ENCODE data around the gene LRRN4CL.
"Not testable (repeated sequence)": the region's sequence is repeated elsewhere in the genome, so short reads cannot be mapped to it uniquely, and the experiment has no call there.

Gene LRRN4CL

DNA sequence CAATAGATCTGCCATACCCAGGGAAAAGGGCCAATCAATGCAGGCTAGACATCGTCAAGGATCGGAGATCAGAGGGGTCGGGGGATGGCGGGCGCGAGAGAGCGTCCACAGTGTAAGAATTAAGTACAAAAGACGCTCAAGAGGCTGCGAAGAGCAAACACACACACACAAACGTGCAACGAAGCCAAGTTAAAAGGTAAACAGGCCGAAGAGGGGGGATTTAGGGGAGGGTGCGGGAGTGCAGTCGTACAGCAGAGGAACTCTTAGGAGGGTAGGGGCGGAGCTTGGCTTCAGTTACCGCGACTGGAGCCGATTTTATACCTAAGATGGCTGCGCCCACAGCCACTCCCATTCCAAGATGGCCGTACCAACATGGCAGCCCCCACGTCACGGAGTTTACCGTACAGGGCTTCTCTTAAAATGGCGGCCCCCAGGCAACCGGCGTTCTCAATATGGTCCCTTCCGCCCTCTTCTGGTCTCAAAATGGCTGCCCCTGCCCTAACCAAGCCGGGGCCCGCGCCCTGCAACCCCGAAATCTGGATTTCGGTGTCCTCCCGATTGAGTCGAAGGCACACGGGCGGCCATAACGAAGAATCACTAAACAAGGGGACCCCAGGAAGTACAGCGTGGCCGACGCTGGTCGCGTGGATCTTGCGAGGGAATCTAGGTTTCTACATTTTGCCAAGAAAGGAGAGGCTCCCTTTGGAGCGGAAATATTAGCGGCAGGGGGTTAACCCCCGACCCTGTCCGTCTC lies 20.1 kb upstream of the LRRN4CL start:
- peak; percentile 99 for DNase-seq

DNA sequence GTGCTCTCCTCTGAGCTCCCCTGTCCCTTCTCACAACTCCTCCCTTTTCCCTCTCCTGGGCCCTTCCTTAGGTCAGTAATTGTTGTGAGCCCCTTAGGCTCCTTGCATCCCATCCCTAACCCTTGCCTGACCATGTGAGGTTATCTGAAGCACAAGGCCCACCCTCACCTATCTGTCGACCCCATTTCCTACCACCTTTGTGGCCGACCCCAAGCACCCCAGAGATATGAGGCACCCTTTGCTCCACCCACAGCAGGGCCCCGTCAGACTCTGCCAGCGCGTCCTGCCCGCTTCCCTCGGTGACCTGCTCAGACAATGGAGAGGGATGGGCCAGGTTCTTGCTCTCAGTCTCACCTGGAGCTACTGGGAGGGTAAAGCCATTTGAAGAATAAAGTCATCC lies 19.5 kb upstream of the LRRN4CL start:
- no peak for DNase-seq

DNA sequence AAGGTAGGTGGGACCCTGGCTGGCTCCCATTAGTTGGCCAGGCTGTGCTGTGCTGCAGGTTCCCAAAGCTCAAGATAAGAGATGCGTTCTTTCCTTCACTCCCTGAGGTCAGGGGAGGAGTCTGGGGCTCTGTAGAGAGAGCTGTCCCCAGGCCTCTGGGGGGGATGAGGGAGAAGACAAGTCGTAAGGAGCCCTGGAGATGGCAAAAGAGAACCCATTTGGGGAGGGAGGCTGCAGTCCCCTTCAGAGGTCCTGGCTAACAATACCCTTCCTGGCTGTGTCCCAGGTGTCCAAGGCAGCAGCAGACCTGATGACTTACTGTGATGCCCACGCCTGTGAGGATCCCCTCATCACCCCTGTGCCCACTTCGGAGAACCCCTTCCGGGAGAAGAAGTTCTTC lies 19.1 kb upstream of the LRRN4CL start:
- DNase-seq = no peak

DNA sequence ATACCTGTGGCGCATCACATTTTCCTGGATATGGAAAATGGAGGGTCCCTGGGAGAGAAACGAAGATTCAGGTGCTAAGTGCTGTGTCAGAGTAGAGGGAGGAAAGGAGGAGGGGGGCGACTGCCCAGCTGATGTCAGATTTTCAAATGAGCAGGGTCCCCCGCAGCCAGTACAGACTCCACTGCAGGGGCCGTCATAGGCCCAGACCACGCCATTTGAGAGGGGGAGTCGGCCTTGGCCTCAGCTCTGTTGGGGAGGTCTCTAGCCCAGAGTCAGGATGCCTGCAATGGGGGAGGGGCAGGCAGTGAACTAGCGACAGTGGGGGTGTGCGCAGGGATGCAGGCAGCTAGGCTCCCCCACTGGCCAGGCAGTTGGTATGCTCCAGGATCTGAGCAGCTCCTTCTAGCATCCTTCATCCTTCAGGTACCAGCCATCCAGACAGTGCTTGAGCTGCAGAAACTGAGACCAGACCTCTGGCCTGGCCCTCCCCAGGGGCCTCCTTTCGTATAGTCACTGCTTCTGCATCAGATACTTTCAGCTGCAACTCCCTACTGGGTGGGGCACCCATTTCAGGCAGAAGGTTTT lies 18.0 kb upstream of the LRRN4CL start, which contains the start of the genes BSCL2 and GNG3:
BSCL2 (minus strand) TSS at position 148 of the 585 bp plus-strand sequence. CDS start 229 bp downstream, outside the sequence.
GNG3 (plus strand) TSS at position 400 of the 585 bp plus-strand sequence. CDS start 620 bp downstream, outside the sequence.
- DNase-seq = peak; percentile 2

DNA sequence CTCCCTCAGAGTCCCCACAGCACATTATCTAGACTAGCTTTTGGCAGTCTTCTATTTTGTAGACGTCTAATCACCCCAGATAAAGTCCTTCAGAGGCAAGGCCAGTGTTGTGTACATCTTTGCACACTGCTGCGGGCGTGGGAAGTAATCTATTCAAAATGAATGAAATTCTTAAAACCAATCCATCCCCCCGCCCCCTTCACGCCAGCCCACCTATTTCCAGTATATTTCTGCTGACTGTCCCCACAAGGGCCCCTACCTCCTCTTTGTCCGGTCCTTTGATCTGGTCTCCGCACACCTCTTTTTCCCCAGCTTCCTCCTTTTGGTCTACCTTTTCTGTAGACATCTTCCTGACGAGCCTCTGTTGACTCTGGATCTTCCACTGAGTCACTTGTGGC lies 17.5 kb upstream of the LRRN4CL start:
- DNase-seq = no peak

DNA sequence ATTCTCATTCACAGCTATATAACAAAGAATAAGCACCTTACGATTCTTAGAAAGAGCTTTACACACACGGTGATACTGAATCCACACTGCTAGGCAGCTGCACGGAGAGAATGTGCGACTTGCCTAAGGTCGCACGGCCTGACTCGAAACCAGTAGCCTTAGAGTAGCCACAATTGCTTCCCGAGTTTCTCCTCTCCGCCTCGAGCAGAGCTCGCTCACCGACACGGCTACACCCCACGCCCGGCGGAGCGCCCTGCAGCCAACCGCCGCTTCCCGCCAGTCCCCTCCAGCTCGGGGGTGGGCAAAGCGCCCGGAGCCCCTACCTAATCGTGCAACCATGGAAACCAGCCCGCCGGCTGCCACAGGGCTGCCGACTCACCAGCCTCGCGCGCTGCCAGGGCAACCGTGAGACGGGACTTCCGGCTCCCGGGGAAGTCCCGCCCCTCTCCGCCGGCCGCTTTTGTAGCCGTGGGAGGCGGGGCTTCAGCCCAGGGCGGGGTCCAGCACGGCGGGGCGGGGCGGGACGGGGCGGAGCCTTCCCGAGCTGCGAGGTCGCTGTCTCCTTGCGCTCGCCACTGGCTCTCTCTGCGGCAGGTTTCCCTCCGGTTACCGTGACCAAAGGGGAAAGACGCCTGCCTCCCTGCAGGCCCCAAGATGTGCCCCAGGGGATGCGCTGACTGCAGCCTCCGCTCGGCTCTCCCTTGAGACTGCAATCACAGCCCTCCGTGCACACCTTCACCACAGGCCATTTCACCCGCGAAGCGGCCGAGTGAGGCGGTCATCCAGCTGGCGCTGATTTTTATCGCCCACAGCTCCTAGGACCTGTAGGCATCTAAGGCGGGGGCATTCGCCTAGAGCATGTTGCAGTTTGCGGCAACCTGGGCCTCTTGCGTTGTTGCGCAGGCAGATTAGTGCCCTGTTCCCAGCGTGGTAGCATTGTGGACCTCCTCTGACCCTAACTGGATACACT lies 16.8 kb upstream of the LRRN4CL start:
- DNase-seq = peak; percentile 86

DNA sequence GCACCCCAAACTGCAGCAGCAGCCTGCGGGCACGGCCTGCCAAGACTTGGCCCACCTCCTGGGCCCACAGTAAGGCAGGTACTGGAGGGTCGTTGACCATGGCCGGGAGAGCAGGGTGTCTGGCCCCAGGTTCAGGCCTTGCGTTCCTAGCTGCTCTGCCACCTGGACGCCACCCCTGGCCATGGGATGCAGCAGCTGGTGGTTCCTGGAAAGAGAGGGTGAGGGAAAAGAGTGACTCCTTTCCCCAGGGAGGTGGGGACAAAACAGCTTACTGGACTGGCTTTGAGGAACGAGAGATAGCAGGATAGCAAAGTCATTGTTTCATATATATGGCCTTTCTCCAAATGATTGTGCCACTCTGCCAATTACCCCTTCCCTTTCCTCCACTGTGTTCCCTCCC lies 16.1 kb upstream of the LRRN4CL start:
- DNase-seq = no peak

DNA sequence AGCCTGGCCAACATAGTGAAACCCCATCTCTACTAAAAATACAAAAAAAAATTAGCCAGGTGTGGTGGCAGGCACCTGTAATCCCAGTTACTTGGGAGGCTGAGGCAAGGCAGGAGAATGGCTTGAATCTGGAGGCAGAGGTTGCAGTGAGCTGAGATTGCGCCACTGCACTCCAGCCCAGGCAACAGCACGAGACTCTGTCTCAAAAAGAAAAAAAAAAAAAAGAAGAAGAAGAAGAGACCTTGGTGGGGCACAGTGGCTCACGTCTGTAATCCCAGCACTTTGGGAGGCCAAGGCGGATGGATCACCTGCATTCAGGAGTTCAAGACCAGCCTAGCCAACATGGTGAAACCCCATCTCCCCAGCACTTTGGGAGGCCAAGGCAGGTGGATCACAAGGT lies 14.6 kb upstream of the LRRN4CL start:
- peak; percentile 3 for DNase-seq

DNA sequence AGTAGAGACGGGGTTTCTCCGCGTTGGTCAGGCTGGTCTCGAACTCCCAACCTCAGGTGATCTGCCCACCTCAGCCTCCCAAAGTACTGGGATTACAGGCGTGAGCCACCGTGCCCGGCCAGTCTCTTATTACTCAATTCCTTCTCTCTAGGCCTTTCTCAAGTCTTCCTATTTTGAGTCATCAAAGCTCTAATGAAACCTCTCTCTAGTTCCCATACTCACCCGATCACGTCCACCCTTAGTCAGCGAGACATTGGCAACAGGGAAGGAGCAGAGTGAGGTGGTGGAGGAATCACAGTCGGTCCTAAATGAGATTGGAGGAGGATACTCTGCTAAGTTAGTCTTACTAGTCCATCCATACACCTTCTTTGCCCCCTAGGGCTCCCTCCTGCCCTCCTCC lies 12.9 kb upstream of the LRRN4CL start:
- peak; percentile 16 for DNase-seq

DNA sequence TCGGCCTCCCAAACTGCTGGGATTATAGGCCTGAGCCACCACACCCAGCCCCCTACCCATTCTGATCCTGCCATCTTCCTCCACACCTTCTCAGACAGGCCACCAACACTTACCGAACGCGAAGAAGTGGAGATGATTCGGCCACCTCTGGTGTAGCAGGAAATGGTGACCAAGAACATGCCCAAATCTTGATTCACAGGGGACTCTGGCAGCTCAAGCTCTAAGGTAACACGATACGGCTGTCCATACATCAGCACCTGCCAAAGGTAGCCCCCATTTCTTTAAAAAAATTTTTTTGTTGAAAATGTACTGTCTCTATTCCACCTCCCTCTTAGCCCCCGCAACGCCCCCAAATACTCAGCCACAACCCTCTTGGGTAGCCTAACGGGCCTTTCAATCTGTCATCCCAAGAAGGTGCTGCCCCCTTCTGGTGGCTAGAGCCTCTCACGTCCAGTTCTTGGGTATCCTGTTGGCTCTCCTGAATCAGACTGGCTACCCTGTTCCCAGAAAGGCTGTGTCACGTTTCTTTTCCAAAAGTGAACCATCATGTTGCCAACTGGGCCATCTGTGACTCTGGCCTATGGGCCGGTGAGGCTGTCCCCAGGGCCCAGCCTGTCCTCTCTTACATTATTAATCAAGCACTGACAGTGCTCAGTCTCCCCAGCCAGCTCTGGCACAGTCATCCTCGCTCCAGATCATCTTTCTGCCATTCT lies 5.3 kb upstream of the LRRN4CL start:
- peak; percentile 46 for DNase-seq

DNA sequence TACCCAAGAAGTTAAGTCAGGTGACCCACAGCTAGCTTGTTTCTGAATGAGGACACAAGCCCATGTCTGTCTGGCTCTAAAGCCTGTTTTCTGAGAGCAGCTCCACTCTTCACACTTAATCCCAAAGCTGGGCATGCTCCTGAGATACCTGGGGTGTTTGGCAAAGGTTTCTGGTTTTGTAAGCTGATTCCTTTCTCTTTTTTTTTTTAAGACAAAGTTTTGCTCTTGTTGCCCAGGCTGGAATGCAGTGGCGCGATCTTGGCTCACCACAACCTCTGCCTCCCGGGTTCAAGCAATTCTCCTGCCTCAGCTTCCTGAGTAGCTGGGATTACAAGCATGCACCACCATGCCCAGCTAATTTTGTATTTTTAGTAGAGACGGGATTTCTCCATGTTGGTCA lies 4.3 kb upstream of the LRRN4CL start:
- DNase-seq = not testable (repeated sequence)

DNA sequence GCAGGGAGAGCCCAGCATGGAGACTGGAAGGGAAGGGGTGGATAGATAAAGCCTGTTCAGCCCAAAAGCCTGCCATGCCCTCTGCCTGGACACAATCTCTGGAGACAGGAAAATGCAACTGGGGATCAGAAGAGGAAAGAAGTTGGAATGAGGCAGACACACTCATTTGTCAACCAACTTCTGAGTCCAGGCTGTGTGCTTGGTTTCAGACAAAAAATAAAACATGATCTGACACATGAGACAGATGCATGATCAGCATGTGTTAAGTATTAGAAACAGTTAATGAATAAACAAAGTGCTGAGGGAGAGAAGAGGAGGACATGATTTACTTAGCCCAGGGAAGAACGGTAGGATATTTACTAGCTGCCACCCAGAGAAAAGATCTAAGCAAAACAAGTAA lies 839 bp downstream of the LRRN4CL start:
- DNase-seq = no peak

DNA sequence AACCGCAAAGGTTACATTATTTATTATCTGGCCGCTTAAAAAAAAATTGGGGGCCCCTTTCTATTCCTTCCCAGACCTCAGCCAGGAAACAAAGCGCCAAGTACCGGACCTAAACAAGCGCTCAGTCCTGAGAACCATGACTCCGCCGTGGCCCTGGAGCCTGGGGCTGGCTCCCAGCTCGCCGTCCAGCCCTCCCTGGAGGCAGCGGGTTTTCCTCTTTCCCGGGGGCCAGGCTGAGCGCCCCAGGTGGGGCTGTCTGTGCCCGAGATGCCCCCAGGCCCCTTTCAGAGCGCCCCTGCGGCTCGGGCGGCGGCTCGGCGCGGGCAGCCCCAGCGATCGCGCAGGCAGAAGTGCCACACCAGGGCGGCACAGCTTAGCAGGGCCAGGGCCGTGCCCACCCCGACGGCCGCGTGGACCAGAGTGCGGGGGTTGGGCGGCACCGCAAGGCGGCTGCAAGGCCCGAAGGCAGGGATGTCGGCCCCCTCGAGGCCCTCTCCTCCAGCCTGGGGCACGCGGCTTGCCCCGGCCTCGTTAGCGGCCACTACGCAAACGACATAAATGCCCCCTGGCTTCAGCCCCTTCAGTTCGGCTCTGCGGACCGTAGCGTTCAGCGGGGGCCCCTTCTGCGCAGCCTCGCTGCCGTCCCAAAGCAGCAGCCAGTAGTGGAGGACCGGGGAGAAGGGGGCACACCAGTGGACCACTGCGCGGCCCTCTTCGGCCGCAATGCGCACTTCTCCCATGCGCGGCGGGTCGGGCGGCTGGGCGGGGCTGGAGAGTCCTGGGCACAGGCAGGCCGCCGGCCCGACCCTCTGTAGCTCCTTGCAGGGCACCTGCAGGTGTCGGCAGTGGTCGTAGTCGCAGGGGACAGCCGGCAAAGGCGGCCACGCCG lies 1.6 kb downstream of the LRRN4CL start:
- DNase-seq = no peak

DNA sequence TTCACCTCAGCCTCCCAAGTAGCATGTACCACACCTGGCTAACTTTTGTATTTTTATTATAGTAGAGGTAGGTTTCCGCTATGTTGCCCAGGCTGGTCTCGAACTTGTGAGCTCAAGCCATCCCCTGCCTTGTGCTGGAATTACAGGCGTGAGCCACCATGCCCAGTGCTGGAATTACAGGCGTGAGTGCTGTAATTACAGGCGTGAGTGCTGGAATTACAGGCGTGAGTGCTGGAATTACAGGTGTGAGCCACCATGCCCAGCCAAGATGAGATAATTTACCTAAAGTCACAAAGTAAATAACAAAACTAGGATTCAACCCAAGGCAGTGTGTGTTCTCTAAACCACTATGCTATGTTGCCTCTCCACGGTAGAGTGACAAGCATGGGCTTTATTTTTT lies 6.8 kb downstream of the LRRN4CL start:
- no peak for DNase-seq

DNA sequence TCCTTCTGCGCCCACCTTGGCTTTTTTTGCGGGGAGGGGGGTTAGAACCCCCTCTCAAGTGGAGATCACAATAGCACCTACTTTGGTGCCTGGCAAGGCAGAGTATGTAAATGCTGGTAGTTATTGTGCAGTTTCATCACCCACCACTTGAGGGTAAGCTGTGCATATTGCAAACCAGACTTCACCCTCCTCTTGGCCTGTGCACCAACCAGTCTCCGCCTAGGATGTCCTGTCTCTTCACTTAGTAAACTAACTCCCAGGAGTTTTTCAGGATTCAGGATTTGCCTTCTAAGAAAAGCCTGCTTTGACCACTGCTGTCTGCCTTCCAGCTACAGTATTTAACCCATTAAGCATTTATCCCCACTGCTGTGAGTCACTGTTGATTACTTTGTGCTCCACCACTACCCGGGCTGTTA lies 8.5 kb downstream of the LRRN4CL start:
- peak; percentile 68 for DNase-seq

DNA sequence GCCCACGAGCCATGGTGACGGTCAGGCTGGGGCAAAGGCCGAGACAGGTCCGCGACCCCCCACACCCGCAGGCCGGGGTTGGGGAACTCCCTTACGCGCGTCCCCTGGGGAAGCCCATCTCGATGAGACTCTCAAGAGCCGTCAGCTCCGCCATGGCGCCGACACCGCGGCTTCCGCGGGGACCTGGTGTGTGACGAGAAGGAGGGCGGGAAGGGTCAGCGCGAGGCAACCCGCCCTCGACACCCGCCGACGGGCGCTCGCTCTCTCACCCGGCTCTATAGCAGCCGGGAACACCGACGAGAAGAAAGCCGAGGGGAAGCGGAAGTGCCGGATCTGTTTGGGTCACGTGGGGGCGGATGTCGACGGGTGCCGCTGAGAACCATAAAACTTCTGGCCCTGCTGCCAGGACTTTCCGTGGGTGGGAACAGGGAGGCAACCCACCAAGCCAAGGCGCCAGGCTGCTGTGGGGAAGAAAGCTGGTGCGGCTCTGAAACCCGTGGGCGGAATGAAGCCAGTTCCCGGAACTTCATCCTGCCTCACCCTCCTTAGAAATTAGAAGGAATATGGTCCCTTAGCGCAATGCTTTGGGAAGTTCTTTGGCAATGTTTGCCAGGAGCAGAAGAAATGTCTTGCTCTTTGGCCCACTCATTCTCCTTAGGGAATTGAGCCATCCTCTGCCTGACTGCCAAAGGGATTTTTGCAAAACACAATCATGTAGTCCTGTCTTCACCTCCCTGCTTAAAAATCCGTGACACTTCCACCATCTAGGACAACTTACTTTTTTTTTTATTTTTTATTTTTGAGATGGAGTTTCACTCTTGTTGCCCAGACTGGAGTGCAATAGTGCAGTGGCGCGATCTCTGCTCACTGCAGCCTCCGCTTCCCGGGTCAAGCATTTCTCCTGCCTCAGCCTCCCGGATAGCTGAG lies 10.3 kb downstream of the LRRN4CL start, which contains the start of gene UBXN1:
UBXN1 (minus strand) TSS at position 304 of the 927 bp plus-strand sequence; CDS start at position 154, 150 bp downstream.
- DNase-seq = peak; percentile 84

DNA sequence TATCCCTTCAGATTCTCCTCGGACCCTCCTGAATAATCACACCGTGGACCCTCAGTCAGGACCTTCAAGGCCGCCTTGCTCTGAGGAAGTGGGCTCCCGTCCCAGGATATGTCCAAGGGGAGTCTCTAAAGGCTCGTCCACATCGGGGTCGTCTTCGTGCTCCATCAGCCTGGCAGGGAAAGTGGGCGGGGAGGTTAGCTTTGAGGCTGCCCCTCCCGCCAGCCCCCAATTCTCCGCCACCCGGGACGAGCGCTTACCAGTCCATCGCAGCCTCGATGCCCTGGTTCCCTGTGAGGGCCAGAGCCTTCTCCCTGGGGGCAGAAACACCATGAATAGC lies 10.9 kb downstream of the LRRN4CL start:
- no peak for DNase-seq

DNA sequence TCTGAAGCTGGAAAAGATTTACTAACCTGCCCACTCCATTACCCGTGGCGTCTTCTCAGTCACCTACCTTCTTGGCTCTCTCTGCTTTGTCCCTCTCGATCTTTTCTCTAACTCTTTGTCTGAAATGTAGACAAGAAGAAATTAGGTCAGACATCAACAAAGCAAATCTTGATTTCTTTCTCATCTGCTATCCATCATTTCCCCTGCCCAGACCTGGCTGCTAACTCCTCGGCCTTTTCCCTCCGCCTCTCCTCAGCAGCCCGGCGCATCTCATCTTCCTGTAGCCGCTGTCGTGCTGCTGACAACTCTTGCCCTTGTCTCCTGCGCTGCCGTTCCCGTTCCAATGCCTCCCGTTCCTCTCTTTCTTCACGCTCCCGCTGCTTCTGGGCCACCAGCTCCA lies 11.6 kb downstream of the LRRN4CL start:
- no peak for DNase-seq

DNA sequence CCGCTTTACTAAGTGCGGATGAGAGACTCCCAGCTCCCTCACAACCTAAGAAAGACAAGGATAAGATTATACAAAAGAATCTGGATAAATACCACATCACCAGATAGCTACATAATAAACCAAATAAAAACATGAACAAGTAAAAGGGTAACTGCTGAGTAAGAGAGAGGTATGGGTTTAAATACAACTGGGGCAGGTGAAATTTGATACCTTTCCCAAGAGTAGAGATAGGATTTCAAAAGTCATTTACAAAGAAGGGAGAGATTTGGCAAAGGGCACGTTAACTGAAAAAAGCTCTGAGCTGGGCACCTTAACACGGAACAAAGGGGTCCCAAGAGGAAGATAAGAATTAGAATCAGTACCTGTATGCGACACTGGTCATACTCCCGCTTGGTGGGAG lies 12.2 kb downstream of the LRRN4CL start:
- DNase-seq = no peak

DNA sequence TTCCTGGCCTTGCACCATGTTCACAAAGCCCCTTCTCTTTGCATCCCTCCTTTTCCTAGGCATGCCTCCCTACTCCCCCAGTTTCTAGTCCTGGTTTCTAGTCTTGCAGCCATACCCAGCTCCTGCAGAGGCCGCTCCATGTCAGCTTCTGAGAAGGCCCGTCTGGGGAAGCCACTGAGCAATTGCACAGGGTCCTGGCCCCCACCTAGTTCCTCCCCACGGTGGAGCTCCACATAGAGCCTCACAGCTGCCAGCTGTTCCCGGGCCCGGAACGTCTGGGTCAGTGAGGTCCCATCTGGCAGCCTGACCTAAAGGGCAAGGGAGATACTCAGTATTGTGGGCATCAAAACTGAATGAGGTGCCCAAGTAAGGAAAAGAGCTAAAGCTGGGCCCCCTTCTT lies 12.6 kb downstream of the LRRN4CL start:
- DNase-seq = no peak
